Stimulated activated CD4-positive, alpha-beta T cell treated with anti-CD3 and anti-CD28 coated beads, Interleukin-1b, Interleukin-23, amount 100 ng/mL, for 24 hours (primary cell): ENCODE measurements around the gene TPM1.

Source experiments
- DNase-seq, 4 experiments: peaks; one replicate each; pipeline ENCODE4 v3.0.0-alpha.2; 2020; ENCODE audit warnings: low read depth in 4 of 4, low spot score in 1 of 4

TPM1 gene

GRCh38 chr15:63016234-63016633 is 26.3 kb upstream of the TPM1 start:
- DNase-seq: no peak

- no peak for DNase-seq
Measured at GRCh38 chr15:63018639-63019038, 23.9 kb upstream of the TPM1 start.

GRCh38 chr15:63019511-63020109 is 22.9 kb upstream of the TPM1 start:
- DNase-seq: no peak

DNA sequence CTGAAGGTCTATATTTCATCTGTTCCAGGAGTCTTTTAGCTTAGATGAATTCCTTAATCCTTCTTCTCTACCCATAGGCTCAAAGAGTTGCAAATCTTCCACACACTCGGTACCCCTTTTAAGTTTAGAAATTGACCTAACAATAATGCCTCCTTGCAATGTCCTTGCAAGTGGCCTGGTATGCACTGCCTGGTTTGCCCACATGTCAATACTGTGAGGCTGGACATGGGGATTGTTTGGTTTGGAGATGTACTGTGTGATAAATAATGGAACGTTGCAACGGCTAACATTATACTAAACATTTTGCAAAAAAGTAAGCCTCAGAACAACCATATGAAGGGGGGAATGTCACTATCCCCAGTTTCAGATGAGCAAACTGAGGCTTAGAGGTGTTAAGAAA is 22.4 kb upstream of the TPM1 start:
- DNase-seq: no peak

DNA sequence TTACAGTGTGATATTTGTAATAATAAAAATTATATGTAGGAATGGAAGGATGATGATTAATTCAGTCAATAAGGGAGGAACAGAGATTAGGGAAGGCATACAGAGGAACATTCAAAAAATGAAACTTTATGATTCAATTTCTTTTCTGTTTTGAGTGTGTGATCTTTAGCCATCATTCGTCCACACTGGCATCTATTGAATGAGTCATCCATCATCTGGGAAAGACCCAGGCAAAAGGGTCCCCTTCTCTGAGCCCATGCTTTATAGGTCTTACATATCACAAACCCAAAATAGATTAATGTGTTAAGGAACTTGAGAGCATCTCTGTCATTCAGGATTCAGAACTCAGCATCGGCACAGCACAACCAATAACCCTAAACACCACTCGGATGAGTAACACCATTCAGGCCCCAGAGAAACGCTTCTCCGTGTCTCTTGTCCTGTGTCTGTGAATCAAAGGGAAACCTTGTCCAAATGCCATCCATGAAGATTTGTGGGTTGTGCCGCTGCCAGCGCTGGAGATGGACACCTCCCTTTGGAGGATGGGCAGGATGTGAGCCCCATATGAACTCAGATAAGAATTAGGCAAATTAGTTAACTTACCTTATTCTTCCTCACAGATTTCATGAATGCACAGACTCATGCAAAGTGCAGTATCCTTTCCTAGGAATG is 21.7 kb upstream of the TPM1 start:
- DNase-seq: no peak

- DNase-seq: no peak
Measured at GRCh38 chr15:63022181-63022580, 20.4 kb upstream of the TPM1 start.

DNA sequence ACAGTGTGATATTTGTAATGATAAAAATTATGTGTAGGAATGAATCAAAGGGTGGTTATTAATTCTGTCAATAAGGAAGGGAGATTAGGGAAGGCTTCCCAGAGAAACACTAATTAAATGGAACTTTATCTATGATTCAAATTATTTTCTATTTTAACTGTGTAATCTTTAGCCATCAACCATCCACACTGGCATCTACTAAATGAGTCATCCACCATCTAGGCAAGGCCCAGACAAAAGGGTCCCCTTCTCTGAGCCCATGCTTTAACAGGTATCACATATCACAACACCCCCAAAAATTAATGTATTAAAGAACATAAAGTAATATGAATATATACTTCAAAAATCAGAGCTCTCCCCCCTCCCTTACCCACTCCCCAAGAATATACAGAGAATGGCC is 19.9 kb upstream of the TPM1 start:
- DNase-seq: no peak

DNA sequence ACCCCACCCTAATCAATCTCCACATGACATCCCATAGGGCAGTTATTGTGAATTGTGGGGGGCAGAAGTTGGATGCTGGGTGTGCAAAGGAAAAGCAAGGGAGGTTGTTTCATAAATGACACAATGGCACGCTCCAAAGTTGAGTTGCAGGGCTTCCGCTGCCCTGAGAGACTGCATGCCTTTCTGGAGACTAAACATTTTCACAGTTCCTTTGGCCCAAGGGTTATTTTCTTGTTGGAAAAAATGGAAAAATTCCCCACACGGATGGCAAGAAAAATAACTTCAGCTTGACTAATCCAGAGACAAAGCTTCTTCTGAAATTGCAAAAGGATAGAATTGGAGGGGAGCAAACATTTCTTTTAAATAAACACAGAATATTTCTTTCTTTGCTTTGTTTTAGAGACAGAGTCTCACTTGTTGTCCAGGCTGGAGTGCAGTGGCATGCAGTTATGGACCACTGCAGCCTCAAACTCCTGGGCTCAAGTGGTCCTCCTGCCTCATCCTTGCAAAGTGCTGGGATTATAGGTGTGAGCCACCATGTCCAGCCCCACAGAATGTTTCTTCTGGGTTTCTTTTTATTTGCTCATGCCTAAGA is 19.1 kb upstream of the TPM1 start:
- no peak for DNase-seq

DNA sequence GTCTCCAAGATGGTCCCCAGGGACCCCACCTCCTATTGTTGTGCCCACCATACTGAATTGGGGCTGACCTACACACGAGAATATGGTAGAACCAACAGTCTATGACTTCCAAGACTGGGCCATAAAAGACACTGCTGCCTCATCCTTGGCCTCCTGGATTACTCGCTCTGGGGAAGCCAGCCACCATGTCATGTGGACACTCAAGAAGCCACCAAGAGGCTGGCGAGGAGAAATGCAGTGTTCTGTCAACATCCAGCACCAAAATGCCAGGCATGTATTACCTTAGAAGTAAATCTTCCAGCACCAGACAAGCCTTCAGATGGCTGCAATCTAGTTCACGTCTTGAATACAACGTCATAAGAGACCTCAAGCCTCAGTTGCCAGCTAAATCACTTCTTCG is 17.1 kb upstream of the TPM1 start:
- DNase-seq: no peak

DNA sequence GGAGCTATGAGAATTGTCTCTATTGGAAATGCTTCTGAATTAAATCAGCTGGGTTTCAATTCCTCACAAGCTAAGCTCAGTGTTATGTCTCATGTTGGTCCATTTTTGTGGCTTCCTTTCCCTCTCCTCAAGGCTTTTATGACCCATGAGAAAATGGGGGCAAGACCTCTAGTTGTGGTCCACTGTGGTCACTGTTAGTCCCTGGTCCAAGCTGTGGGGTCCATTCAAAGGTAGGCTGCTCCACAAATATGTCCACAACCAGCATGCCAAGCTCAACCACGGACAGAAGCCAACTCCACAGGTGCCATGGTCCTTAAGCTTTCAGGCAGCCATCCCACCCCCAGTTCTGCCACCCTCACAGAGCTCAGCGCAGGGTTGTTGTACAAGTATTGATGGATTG is 14.9 kb upstream of the TPM1 start:
- no peak for DNase-seq

DNA sequence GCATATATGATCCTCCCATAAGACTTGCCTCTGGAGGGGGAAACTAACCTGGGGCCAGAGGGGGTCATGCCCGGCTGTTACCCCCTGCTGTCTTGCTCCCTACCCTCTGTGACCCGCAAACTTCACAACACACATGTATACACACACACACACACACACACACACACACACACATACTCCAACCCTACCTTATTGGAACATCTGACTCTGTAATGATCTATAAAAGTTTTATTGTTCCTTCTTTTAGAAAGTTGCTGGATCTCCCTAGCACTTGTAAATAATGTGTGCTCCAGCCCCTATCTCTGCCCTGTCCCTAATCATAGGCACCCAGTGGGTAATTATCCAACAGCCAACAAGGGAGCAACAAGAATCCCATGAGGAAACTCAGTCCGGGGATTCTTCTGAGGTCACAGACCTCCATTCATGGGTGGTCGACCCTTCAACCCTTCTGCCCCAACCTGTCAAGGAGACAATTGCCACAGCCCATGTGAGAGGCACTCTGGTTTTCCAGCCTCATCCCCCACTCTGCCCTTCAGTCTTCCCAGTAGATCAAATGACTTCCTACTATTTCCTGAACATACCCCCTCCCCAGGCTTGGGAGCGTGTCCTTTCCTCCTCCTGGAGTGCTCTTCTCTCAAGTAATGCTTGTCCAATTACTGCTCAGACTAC is 14.0 kb upstream of the TPM1 start:
- no peak for DNase-seq

- no peak for DNase-seq
Measured at GRCh38 chr15:63029676-63030075, 12.9 kb upstream of the TPM1 start.

GRCh38 chr15:63030101-63030551 is 12.4 kb upstream of the TPM1 start:
- no peak for DNase-seq

- no peak for DNase-seq
Measured at GRCh38 chr15:63034578-63034977, 8.0 kb upstream of the TPM1 start.

GRCh38 chr15:63035253-63035652 is 7.3 kb upstream of the TPM1 start:
- DNase-seq: no peak

- DNase-seq: no peak
Measured at GRCh38 chr15:63035977-63036376, 6.6 kb upstream of the TPM1 start.

DNA sequence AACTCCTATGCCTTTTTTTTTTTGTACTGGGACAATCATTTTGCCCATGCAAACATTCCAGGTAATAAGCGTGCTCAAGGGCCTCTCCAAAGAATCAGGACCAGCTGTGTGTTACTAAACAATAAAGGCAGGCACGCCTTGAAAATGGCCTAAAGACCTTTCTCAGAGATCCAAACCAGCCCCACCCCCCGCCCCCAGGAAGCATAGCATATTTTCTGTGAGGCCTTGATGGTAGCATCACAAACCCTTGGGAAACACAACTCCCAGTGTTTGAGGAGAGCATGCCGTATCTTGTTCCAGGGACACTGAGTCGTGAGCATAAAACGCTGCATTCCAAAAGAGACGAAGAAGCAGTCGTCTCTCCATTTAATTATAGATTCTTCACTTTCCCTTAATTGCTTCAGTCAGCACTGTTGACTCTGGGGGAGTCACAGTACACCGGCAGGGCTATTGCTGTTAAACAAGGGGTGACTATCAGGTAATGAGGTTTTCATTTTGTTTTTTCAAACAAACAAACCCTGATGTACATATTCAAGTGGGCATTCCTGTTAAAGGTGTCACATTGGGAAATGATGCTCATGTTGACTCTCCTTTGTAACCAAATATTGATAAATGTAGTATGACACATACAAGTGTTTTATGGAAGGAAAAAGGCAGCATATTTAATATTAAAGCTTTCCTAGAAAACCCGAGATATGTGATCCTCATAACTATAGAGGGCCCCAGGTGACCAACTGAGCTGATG is 4.4 kb upstream of the TPM1 start:
- DNase-seq: no peak

DNA sequence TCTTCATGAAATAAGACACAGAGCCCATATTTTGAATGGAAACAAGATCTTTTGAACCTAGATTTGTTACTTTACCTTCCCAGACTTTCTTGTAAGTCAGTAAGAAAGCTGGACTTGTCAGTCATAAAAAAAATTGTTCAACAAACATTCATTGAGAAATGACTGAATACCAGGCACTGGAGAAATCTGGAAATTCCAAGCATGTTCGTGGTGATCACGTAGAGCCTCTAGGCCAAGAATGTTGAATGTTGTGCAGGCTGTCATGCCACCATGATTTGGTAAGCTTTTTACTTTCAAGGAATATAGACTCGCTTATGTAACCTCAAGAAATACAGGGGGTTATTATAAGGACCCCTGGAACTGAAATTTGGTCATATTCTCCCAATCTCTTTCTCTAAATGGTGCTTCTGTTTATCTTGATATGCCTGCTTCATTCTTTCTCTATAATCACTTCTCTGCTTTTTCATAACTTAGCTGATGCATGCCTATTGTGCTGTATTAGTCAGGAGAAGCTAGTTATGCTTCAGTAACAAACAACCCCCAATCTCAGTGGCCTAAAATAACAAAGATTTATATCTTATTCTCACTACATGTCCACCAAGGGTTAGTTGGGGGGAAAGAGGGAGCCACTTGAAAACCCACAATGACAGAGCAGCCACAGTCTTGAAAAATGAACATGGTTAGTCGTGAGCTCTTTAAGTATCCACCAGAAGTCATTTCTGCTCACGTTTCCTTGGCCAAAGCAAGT is 3.4 kb upstream of the TPM1 start:
- no peak for DNase-seq

DNA sequence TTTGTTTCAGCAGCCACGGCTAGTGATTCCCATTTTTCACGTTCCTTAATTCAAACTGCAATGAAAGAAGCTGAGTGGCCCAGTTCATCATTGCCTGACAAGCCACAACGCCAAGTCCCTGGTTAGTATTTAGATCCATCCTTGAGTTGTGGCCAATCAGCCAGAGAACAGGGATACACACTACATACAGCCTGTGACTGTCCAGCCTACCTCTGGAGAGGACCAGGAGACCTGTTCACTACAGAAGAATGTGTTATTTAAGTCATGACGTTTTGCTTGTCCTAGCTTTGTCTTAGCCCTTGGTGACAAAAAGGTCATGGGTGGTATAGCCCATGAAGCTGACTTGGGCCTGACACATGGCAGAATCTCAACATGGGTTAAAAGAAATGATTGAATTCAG is 2.7 kb upstream of the TPM1 start:
- DNase-seq: no peak

- no peak for DNase-seq
Measured at GRCh38 chr15:63040509-63040908, 2.0 kb upstream of the TPM1 start.

DNA sequence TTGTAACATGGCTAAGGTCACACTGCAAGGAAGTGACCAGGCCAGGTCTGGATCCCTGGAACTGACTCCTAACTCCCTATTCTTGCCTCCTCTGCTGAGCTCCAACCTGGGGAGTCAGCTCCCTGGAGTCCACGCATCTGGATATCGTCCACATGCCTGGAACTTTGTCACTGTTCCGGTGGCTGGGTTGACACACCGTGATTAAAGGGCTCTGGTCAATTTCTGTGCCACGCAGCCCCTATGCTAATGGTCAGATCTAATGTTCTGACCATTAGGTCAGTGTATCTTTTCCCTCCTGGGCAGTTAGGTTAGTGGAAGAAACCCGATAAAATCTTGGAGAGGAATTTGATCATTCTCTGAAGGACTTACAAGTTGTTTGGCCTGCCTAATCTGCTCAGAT is 1.6 kb upstream of the TPM1 start:
- DNase-seq: no peak
